ENCODE data around the gene PDCD11. TPM values are rescaled to one million over a fixed set of nuclear protein-coding genes. Genes with fewer than 3 reads are reported as not detected.
"Not testable (repeated sequence)": the region's sequence is repeated elsewhere in the genome, so short reads cannot be mapped to it uniquely, and the experiment has no call there.

Gene PDCD11, protein sequence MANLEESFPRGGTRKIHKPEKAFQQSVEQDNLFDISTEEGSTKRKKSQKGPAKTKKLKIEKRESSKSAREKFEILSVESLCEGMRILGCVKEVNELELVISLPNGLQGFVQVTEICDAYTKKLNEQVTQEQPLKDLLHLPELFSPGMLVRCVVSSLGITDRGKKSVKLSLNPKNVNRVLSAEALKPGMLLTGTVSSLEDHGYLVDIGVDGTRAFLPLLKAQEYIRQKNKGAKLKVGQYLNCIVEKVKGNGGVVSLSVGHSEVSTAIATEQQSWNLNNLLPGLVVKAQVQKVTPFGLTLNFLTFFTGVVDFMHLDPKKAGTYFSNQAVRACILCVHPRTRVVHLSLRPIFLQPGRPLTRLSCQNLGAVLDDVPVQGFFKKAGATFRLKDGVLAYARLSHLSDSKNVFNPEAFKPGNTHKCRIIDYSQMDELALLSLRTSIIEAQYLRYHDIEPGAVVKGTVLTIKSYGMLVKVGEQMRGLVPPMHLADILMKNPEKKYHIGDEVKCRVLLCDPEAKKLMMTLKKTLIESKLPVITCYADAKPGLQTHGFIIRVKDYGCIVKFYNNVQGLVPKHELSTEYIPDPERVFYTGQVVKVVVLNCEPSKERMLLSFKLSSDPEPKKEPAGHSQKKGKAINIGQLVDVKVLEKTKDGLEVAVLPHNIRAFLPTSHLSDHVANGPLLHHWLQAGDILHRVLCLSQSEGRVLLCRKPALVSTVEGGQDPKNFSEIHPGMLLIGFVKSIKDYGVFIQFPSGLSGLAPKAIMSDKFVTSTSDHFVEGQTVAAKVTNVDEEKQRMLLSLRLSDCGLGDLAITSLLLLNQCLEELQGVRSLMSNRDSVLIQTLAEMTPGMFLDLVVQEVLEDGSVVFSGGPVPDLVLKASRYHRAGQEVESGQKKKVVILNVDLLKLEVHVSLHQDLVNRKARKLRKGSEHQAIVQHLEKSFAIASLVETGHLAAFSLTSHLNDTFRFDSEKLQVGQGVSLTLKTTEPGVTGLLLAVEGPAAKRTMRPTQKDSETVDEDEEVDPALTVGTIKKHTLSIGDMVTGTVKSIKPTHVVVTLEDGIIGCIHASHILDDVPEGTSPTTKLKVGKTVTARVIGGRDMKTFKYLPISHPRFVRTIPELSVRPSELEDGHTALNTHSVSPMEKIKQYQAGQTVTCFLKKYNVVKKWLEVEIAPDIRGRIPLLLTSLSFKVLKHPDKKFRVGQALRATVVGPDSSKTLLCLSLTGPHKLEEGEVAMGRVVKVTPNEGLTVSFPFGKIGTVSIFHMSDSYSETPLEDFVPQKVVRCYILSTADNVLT (N-terminal part only)
- total RNA-seq, result 42.1 and 42.9 TPM in 2 replicates

- peak; percentile 93 for DNase-seq (ENCODE audit: extremely low read depth, low read depth, low spot score)
Measured at GRCh38 chr10:103396067-103396788, at the start of gene PDCD11, which contains the start of gene ATP5MK. Gene PDCD11 (plus strand): TSS chr10:103396626. CDS start chr10:103398427, 1,801 bp downstream. Gene ATP5MK (minus strand): TSS chr10:103396475. CDS start chr10:103392457, 4,018 bp downstream.

DNA sequence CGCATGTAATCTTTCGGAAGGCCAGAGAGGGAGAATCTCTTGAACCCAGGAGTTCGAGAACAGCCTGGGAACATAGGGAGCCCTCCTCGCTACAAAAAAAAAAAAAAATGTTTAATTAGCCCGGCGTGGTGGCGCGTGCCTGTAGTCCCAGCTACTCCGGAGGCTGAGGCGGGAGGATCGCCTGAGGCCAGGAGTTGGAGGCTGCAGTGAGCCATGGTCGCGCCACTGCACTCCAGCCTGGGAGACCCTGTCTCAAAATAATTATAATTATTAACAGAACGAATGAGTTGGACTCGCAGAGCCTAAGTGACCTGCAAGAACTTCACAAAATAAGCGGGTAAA lies 46.3 kb upstream of the PDCD11 start:
- no peak for DNase-seq (ENCODE audit: extremely low read depth, low read depth, low spot score)

GRCh38 chr10:103350517-103351260 lies 45.7 kb upstream of the PDCD11 start, which contains the start of gene PCGF6:
Gene PCGF6 (minus strand): TSS chr10:103351140. CDS start chr10:103351066, 74 bp downstream.
- no peak for DNase-seq (ENCODE audit: extremely low read depth, low read depth, low spot score)

DNA sequence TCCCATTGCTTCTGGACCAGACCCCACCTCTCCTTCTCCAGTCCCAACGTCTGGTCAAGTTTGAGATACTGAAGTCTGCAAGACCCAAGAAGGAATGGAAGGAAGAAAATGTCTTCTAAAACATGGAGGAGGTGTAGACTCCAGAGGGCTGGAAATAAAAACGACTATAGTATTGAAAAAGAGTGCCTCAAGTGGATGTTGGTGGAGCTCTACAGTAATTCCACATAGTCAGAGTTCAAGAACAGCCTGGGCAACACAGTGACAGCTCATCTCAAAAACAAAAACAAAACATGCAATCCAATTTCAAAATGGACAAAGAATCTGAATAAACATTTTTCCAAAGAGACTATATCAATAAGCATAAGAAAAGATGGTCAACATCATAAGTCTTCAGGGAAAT lies 43.1 kb upstream of the PDCD11 start:
- no peak for DNase-seq (ENCODE audit: extremely low read depth, low read depth, low spot score)

DNA sequence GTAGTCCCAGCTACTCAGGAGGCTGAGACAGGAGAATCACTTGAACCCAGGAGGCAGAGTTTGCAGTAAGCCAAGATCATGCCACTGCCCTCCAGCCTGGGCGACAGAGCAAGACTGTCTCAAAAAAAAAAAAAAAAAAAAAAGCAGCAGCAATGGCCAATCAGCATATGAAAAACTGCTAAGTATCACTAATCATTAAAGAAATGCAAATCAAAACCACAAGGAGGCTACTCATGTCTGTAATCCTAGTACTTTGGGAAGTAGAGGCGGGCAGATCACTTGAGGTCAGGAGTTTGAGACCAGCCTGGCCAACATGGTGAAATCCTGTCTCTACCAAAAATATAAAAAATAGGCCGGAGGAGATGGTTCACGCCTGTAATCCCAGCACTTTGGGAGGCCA lies 41.9 kb upstream of the PDCD11 start:
- not testable (repeated sequence) for DNase-seq (ENCODE audit: extremely low read depth, low read depth, low spot score)

DNA sequence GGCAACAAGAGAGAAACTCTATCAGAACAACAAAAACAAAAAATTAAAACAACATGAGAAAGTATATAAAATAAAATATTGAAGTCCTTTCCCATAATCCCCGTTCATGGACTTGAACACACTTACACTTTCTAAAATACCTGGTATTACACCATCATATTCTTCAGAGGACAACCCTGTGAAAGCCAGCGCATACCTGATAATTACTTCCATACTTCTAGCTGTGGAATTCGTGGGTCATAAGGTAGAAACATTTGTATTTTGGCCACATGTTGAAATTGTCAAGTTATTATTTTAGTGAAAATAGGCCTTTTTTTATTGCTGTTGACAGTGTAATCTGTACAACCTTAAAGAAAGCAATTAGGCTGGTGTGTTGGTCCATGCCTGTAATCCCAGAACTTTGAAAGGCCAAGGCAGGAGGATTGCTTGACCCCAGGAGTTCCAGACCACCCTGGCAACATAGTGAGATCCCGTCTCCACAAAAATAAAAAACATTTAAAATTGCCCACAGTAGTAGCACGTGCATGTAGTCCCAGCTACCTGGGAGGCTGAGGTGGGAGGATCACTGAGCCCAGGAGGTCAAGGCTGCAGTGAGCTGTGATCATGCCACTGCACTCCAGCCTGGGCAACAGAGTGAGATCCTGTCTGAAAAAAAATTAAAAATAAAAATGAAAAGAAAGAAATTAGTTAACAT lies 40.4 kb upstream of the PDCD11 start:
- no peak for DNase-seq (ENCODE audit: extremely low read depth, low read depth, low spot score)

- not testable (repeated sequence) for DNase-seq (ENCODE audit: extremely low read depth, low read depth, low spot score)
Measured at GRCh38 chr10:103359493-103359892, 36.9 kb upstream of the PDCD11 start.

GRCh38 chr10:103360791-103361190 lies 35.6 kb upstream of the PDCD11 start:
- not testable (repeated sequence) for DNase-seq (ENCODE audit: extremely low read depth, low read depth, low spot score)

- DNase-seq (ENCODE audit: extremely low read depth, low read depth, low spot score), result no peak
Measured at GRCh38 chr10:103367379-103367781, 29.0 kb upstream of the PDCD11 start.

DNA sequence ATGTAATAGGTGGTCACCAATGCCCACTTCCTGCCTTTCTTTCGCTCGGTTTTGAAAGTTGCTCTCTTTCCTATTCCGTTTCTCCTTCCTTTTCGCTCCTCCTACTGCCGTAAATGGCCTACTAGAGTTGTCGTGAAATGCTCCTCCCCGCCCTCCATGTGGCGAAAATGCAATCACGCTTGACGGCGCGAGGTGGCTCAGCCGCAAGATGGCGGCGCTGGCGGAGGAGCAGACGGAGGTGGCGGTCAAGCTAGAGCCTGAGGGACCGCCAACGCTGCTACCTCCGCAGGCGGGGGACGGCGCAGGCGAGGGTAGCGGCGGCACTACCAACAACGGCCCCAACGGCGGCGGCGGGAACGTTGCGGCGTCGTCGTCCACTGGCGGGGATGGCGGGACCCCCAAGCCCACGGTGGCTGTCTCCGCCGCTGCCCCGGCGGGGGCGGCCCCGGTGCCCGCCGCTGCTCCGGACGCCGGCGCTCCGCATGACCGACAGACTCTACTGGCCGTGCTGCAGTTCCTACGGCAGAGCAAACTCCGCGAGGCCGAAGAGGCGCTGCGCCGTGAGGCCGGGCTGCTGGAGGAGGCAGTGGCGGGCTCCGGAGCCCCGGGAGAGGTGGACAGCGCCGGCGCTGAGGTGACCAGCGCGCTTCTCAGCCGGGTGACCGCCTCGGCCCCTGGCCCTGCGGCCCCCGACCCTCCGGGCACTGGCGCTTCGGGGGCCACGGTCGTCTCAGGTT lies 28.5 kb upstream of the PDCD11 start, which contains the start of gene TAF5:
Gene TAF5 (plus strand): TSS at position 195 of the 737 bp plus-strand sequence. CDS start 14 bp downstream, at position 209.
- DNase-seq (ENCODE audit: extremely low read depth, low read depth, low spot score), result peak; percentile 79

GRCh38 chr10:103373544-103373943 lies 22.9 kb upstream of the PDCD11 start:
- no peak for DNase-seq (ENCODE audit: extremely low read depth, low read depth, low spot score)

- DNase-seq (ENCODE audit: extremely low read depth, low read depth, low spot score), result no peak
Measured at GRCh38 chr10:103374263-103374662, 22.2 kb upstream of the PDCD11 start.

DNA sequence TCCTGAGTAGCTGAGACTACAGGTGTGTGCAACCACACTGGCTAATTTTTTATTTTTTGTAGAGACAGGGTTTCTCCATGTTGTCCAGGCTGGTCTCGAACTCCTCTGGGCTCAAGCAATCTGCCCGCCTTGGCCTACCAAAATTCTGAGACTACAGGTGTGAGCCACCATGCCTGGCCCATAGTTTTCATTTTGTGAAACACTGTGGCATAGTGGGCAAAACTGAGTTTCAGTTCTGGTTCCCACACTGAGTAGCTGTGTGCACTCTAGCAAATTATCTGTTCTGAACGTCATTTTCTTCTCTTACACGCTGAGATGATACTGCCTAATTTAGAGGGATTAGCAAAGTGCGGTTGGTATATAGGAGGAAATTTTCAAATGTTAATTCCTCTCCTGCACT lies 13.7 kb upstream of the PDCD11 start:
- DNase-seq (ENCODE audit: extremely low read depth, low read depth, low spot score), result no peak

DNA sequence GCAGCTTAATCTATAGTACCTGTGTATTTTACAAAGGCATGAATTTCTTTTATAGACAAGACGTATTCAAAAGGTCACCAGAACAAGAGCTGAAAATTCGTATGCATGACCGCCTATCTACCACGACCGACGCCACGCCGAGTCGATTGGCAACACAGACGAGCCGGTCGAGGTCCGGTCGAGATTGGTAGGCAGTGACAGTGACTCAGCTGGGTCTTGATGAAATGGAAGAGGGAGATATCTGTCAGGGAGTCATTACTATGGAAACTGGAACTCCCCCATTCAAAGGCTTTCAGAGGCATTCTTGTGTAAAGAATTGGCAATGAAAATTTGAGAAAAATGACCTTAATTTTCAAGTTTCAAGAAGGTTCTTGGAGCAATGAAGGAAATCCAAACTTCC lies 2.2 kb upstream of the PDCD11 start:
- no peak for DNase-seq (ENCODE audit: extremely low read depth, low read depth, low spot score)

GRCh38 chr10:103395754-103396066 lies 716 bp upstream of the PDCD11 start:
- DNase-seq (ENCODE audit: extremely low read depth, low read depth, low spot score), result no peak

GRCh38 chr10:103396789-103397087 lies 312 bp downstream of the PDCD11 start:
- no peak for DNase-seq (ENCODE audit: extremely low read depth, low read depth, low spot score)

GRCh38 chr10:103397191-103397825 lies 882 bp downstream of the PDCD11 start:
- DNase-seq (ENCODE audit: extremely low read depth, low read depth, low spot score), result no peak

DNA sequence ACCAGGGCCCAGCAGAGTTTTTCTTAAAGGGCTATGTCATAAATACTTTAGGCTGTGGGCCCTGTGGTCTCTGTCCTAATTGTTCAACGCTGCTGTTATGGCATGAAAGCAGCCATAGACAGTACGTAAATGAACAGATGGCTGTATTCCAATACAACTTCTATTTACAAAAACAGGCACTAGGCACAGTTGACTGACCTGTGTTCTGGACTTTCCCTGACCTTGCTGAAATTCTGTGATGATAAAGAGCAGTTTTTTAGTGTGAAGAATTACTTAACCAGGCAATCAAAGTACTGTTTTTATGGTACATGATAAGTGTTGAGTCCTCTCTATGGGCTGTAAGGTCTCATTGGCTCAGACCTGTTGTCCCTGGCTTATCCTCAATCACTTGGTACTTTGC lies 17.1 kb downstream of the PDCD11 start:
- DNase-seq (ENCODE audit: extremely low read depth, low read depth, low spot score), result no peak
